Neural cell (in vitro differentiated cells): Measurements from ENCODE around the gene C1R. TPM values are rescaled to one million over a fixed set of nuclear protein-coding genes. Genes with fewer than 3 reads are reported as not detected.

Experiments
- H2AFZ ChIP-seq: fragments of 200-600, 300-800 bp; sonication (generic), shearing (Covaris generic); 2 replicates; pipeline ENCODE4 v1.6.0; 2014; ENCODE audit warnings: low read depth, mild to moderate bottlenecking, antibody characterized with exemption, low read length, moderate library complexity
- H3F3A ChIP-seq: fragments of 200-600 bp; shearing (Covaris generic); 2 replicates; pipeline ENCODE4 v1.6.1; 2016; ENCODE audit warnings: mild to moderate bottlenecking, moderate library complexity, mixed read lengths, antibody characterized with exemption, low read length; ENCODE audit not compliant: insufficient read depth, poor library complexity, severe bottlenecking
- H3K27ac ChIP-seq: fragments of 200-600, 300-800 bp; sonication (generic), shearing (Covaris generic); 2 replicates; pipeline ENCODE4 v1.5.1; 2014; ENCODE audit warnings: mild to moderate bottlenecking, low read length, moderate library complexity
- H3K27me3 ChIP-seq: fragments of 300-800, 200-600 bp; sonication (generic), shearing (Covaris generic); 2 replicates; pipeline ENCODE4 v1.6.0; 2014; ENCODE audit warnings: mild to moderate bottlenecking, low read depth, low read length, moderate library complexity; ENCODE audit not compliant: insufficient read depth
- H3K36me3 ChIP-seq: fragments of 300-800, 200-600 bp; sonication (generic), shearing (Covaris generic); 2 replicates; pipeline ENCODE4 v1.5.1; 2014; ENCODE audit warnings: mild to moderate bottlenecking, antibody characterized with exemption, low read length, moderate library complexity; ENCODE audit not compliant: insufficient read depth
- H3K4me2 ChIP-seq: fragments of 300-800, 200-600 bp; sonication (generic), shearing (Covaris generic); 2 replicates; pipeline ENCODE4 v1.6.0; 2014; ENCODE audit warnings: mild to moderate bottlenecking, low read length
- H3K4me3 ChIP-seq: fragments of 300-800, 200-600 bp; sonication (generic), shearing (Covaris generic); 2 replicates; pipeline ENCODE4 v1.5.1; 2014; ENCODE audit warnings: mild to moderate bottlenecking, low read length, moderate library complexity
- H3K79me2 ChIP-seq: fragments of 200-600 bp; shearing (Covaris generic); replicated peaks from 2 replicates; pipeline ENCODE4 v1.6.0; 2014; ENCODE audit warnings: mild to moderate bottlenecking, low read length, moderate library complexity; ENCODE audit not compliant: insufficient read depth
- H3K9ac ChIP-seq: fragments of 300-800, 200-600 bp; sonication (generic), shearing (Covaris generic); 2 replicates; pipeline ENCODE4 v1.6.1; 2016; ENCODE audit warnings: mild to moderate bottlenecking, low read length, mixed read lengths
- H3K9me2 ChIP-seq: fragments of 200-600 bp; shearing (Covaris generic); 2 replicates; pipeline ENCODE4 v1.6.1; 2016; ENCODE audit warnings: mild to moderate bottlenecking, low read length, mixed read lengths; ENCODE audit not compliant: insufficient read depth
- H3K9me3 ChIP-seq: fragments of 200-600, 300-800 bp; sonication (generic), shearing (Covaris generic); 2 replicates; pipeline ENCODE4 v1.6.1; 2016; ENCODE audit warnings: mild to moderate bottlenecking, mixed run types, low read length, moderate library complexity, mixed read lengths
- H4K20me1 ChIP-seq: fragments of 200-600 bp; shearing (Covaris generic); 2 replicates; pipeline ENCODE4 v1.6.1; 2016; ENCODE audit warnings: mild to moderate bottlenecking, mixed run types; ENCODE audit not compliant: insufficient read depth
- CTCF ChIP-seq: fragments of 450-650 bp; IDR thresholded peaks from 2 replicates; pipeline ENCODE4 v1.5.1; 2014; ENCODE audit warnings: antibody characterized with exemption, mild to moderate bottlenecking, moderate library complexity; ENCODE audit not compliant: poor library complexity, severe bottlenecking
- EP300 ChIP-seq: fragments of 450-650 bp; conservative IDR thresholded peaks from 2 replicates; pipeline ENCODE4 v1.6.1; 2014; ENCODE audit warnings: antibody characterized with exemption, mild to moderate bottlenecking, moderate library complexity; ENCODE audit not compliant: poor library complexity, severe bottlenecking
- EZH2 ChIP-seq: fragments of 200-600, 300-800 bp; shearing (Covaris generic), sonication (generic); IDR thresholded peaks from 2 replicates; pipeline ENCODE4 v1.6.1; 2014; ENCODE audit warnings: antibody characterized with exemption, low read length, borderline replicate concordance, mild to moderate bottlenecking; ENCODE audit not compliant: insufficient read depth, poor library complexity, severe bottlenecking
- MXI1 ChIP-seq: fragments of 450-650 bp; conservative IDR thresholded peaks from 2 replicates; pipeline ENCODE4 v1.6.1; 2014; ENCODE audit warnings: antibody characterized with exemption, mild to moderate bottlenecking; ENCODE audit not compliant: poor library complexity, severe bottlenecking
- POLR2AphosphoS5 ChIP-seq: IDR thresholded peaks from 2 replicates; pipeline ENCODE4 v1.6.1; 2012
- RAD21 ChIP-seq: fragments of 450-650 bp; conservative IDR thresholded peaks from 2 replicates; pipeline ENCODE4 v1.6.1; 2014; ENCODE audit warnings: antibody characterized with exemption, mild to moderate bottlenecking, moderate library complexity
- REST ChIP-seq: IDR thresholded peaks from 2 replicates; pipeline ENCODE4 v1.6.1; 2012; ENCODE audit warnings: borderline replicate concordance
- SMC3 ChIP-seq: fragments of 450-650 bp; conservative IDR thresholded peaks from 2 replicates; pipeline ENCODE4 v1.6.1; 2014; ENCODE audit warnings: antibody characterized with exemption, mild to moderate bottlenecking, moderate library complexity; ENCODE audit not compliant: poor library complexity
- TAF1 ChIP-seq: IDR thresholded peaks from 2 replicates; pipeline ENCODE4 v1.6.1; 2012; ENCODE audit warnings: low read depth
- polyA plus RNA-seq: library from polyadenylated mRNA; depleted of rRNA; stranded (reverse); fragments of >200 nt; gene quantifications from 2 replicates; pipeline ENCODE4 v1.2.3, GENCODE V29; 2014

C1R gene
- polyA plus RNA-seq, 1 donor from 2014 or later = 1.7 TPM

- Histone ChIP-seq H3K4me2 (no peak overlapping the region), H3K27me3 (no peaks in the 10 kb centered on the region)
Measured at GRCh38 chr12:7136676-7137075, 44.4 kb upstream of the C1R start.

GRCh38 chr12:7136071-7136470, 43.8 kb upstream of the C1R start:
- H3K9me2 ChIP-seq = no peaks in the 10 kb centered on the region
- peaks cover 7% of the 10 kb centered on the region for H3K36me3 ChIP-seq
- H2AFZ ChIP-seq = no peak overlapping the region
- H3K79me2 ChIP-seq = peaks cover 14% of the 10 kb centered on the region
- H3F3A ChIP-seq = no peaks in the 10 kb centered on the region
- no peak overlapping the region for H3K4me2 ChIP-seq
- no peaks in the 10 kb centered on the region for H4K20me1 ChIP-seq
- no peaks in the 10 kb centered on the region for H3K27me3 ChIP-seq
- H3K9ac ChIP-seq = no peak overlapping the region
- no peaks in the 10 kb centered on the region for H3K9me3 ChIP-seq
- no peak overlapping the region for H3K27ac ChIP-seq
- no peak overlapping the region for H3K4me3 ChIP-seq
- TF ChIP-seq EP300 (no peak), TAF1 (no peak), REST (no peak), MXI1 (no peak), POLR2AphosphoS5 (no peak), CTCF (no peak), EZH2 (no peak)

More at GRCh38 chr12:7136676-7137075, 44.4 kb upstream of the C1R start:
- H3K4me3 ChIP-seq = no peak overlapping the region
- no peaks in the 10 kb centered on the region for H3K9me3 ChIP-seq
- no peak overlapping the region for H3K9ac ChIP-seq
- H3K9me2 ChIP-seq = no peaks in the 10 kb centered on the region
- H3K79me2 ChIP-seq = peaks cover 13% of the 10 kb centered on the region
- no peak overlapping the region for H2AFZ ChIP-seq
- TF ChIP-seq EZH2 = no peak
- no peak for TF ChIP-seq RAD21
- TF ChIP-seq CTCF = no peak
- no peak for TF ChIP-seq SMC3
- TF ChIP-seq POLR2AphosphoS5 = no peak
- no peak for TF ChIP-seq REST
- TF ChIP-seq MXI1 = no peak
- H4K20me1 ChIP-seq = no peaks in the 10 kb centered on the region
- no peak overlapping the region for H3K27ac ChIP-seq
- H3K36me3 ChIP-seq = peaks cover 13% of the 10 kb centered on the region
- no peaks in the 10 kb centered on the region for H3F3A ChIP-seq
